HG03139 (cell line): ENCODE results near the gene PITX2.

Experiments used
- ATAC-seq: cut with Tn5 transposase; IDR thresholded peaks from one replicate; pipeline ENCODE4 v1.9.1; 2021; ENCODE audit not compliant: unreplicated experiment

PITX2 gene

DNA sequence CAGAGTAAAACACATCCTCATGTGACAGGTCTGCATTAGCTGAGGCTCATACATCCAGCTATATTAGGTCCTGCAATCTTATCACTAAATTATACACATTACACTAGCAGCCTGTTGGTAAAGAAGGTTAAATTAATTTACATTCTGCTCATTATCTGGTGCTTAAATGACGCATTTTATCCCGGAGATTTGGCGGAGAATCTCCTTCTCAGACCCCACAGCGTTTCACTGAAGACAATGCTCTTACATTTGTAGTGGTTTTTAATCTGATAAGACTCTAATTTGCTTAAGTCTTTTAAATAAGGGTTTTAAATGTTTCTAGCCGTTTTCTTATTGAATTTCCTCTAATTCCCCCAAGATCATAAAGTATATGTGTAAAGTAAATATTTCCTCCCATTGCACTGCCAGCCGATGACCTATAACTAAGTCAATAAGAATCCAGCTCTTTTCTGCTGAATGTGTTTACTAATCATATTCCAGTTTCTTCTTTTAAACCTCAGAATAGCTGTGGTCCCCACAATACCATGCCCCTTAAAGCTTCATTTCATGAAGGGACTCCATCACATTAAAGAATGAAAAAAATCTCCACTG lies 2.1 kb upstream of the PITX2 start:
- no peak for ATAC-seq

DNA sequence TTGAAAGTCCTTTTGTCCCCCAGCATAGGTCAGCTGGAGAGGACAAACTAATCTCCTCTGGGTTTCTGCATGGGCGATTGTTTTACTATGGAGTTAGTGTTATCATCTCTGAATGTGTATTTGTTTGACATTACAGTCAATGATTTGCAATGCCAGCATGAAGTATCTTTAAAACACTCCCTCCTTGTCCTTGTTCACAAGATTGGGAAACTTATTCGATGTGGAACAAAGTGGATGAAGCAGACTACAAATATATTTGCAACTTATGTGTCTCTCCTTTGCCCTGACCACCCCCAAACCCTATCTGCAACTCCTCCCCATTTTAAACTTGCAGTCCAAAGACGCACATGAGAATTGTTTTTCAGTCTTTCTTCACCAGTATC lies 1.5 kb upstream of the PITX2 start:
- no peak for ATAC-seq

DNA sequence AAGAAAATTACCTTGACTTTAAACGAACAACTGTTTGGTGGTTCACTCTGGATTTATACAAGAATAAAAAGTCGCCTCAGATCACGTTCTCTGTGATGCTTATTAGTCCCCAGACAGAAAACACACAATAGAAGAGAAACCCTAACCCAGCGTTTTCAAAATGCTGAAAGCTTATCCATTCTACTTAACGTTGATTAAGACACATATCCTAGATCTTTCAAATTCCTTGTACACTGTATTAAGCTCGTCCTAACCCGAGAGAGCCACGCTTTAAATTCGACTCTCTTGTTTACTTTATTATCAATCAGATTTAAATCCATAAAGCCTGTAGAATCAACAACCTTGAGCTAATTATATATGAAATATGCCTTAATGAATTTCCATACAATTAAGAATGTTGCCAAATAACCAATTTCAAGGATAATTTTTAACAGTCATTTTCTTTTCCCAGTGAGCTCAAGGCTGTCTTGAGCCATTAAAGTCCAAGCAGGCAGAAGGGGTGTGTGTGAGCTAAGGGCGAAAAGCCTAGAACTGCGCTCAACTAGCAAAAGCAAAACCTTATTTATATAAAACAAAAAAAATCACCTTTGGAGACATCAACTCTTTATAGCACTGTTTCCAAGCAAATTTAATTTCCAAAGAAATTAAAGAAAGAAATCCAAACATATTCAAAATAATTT lies 981 bp upstream of the PITX2 start:
- no peak for ATAC-seq

DNA sequence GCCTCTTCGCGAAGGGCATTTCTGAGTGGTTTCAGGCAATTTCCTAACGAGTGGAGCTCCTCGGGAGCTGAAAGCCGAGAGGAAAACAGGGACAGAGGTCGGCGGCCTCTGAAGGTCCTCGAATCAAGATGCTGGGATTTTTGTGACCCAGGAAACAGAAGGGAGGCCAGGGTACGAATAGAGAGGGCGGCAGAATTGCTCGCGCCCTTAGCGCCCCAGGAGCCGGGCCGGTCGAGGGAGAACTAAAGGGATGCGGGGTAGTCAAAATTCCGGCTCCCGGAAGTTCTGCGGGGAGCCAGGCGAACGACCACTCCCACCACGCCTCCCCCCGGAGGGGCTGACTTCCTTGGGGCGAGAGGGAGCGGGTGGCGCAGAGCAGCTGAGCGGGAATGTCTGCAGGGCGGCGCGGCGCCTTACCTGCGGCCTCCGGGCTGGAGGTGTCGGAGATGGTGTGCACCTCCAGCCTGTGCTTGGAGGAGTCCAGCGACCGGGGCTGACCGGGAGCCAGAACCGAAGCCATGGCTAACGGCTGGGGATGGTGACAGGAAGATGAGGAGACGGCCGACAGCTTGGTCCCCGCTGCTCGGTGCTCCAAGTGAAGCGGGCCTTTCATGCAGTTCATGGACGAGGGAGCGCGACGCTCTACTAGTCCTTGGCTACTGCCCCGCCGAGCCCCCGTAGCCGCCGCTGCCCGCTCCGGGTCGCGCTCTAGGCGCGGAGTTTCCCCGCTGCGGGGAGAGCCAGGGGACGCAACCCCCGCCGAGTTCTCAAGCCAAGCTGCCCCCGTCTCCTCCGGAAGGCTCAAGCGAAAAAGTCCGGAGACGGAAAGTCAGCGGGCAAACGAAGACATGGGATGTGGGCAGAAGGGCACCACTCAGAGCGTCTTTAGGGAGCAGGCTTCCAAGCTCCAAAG lies 782 bp downstream of the PITX2 start:
- ATAC-seq: no peak

DNA sequence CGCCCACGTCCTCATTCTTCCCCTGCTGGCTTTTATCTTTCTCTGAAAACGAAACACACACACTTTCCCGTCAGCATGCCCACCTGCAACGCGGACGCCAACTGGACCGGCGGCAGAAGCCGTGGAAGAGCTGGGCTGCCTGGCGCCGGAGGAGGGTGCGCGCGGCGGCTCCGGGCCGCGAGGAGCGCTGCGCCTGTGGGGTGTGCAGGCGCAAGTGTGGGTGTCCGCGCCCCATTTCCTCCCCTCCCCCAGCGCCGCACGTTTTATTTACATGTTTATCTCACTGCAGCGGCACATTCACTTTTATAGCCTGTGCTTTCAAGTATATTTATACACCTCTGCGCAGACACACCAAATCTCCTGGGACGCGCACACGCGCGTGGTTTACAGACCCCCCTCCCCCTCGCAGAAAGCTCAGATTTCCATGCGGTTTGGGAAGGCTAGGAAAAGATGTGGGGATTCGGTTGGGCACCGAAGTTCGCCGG lies 1.5 kb downstream of the PITX2 start:
- no peak for ATAC-seq

DNA sequence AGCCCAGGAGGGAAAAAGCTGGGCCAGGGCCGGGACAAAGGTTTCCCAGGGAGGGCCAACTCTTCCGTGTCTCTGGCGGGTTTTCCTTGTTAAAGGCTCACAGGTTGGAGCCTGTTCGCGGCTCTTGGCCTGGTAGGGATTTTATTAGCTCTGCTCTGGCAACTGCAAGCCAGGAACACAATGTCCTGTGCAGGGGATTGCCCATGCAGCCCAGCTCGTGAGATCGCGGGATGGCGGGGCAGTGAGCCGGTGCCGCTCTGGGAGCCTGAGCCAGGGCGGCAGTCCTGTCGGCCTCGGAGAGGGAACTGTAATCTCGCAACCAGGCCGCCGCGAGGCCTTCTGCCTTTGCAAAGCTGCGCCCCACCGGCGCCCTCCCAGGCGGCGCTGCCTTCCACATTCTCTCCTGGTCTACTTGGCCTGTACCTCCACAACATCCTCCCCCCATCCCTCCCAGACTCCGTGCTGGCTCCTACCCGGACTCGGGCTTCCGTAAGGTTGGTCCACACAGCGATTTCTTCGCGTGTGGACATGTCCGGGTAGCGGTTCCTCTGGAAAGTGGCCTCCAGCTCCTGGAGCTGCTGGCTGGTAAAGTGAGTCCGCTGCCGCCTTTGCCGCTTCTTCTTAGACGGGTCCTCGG lies 2.1 kb downstream of the PITX2 start:
- no peak for ATAC-seq

DNA sequence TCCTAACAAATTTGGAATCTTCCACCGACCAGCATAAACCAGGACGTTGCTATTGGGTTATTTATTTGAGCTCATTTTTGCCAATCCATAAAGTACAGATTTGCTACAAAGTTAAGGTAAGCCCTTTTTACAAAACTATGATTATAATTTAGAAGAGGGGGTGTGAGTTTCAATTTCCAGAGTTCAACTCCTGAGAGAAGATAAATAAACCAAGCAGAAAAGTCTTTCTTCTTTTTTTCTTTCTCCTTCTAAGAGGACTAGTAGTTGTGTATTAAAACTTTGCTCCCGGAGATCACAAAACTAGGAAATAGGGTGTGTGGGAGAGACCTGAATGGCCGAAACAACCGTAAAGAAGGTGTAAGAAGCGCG lies 2.6 kb downstream of the PITX2 start:
- no peak for ATAC-seq

DNA sequence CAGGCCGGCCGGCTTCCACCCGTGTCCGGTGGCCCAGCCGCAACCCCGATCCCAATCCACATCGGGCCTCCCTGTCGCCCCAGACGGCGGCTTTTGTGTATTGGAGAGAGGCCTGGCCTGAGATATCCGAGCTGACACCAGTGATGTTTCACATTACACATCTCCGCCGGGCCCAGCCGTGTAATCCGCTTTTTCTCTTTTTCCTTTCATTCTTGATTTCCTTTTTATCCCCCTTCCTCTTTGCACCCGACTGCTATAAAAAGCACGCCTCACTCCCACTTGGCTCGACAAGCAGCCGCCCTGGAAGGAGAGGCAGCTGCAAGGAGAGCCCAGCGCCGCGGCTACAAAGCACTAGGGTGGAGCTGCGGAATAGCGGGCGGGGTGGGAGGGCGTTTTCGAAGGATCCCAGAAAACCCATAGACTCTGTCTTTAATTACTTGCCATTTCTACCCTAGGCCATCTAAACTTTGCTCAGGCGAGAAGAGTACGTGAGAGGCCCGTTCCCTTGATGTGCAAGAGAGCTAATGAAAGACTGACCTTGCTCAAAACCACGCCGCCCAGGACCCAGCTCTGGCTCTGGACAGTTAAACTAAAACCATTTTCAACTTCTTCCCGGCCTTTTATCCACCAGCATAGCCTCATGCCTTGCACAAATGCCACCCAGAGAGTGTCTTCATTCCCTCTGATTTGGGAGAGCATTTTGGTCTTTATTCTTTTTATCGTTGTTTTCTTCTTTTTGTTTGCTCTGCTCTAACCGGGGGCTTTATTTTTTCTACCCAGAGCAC lies 3.2 kb downstream of the PITX2 start:
- ATAC-seq: no peak

DNA sequence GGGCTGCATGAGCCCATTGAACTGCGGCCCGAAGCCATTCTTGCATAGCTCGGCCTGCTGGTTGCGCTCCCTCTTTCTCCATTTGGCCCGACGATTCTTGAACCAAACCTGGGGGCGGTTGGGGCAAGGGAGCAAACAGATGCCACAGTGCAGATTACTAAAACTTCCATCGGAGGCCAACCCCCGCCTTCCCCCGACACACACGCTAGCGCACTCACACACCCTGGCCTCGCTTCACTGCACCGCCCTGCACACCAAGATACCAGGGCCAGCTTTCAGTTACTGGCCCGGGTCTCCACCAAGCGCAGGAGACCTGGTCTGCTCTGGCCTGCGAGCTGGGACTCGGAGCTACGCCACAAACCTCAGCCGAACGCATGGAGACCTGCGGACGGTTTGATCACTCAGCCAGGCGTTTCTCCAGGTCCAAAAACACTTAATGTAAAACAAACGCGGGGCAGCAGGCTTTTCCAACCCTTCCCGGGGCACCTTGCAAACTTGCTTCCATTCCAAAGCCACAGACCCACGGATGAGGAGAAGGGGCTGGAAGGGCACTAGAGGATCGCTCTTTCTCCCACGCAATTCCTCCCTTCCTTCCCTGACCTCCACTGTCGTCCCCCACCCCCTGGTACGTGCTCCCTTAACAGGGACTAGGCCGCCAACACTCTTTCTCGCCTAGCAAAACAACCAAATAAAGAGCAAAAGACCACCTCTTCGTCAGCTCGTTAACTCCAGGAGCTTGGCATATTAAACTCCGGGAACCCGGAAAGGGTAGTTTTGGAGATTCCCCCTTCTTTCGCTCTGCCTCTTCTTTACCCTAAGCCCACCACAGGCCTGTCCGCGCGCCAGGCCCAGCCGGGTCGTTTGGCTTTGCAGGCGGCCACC lies 4.1 kb downstream of the PITX2 start:
- no peak for ATAC-seq

DNA sequence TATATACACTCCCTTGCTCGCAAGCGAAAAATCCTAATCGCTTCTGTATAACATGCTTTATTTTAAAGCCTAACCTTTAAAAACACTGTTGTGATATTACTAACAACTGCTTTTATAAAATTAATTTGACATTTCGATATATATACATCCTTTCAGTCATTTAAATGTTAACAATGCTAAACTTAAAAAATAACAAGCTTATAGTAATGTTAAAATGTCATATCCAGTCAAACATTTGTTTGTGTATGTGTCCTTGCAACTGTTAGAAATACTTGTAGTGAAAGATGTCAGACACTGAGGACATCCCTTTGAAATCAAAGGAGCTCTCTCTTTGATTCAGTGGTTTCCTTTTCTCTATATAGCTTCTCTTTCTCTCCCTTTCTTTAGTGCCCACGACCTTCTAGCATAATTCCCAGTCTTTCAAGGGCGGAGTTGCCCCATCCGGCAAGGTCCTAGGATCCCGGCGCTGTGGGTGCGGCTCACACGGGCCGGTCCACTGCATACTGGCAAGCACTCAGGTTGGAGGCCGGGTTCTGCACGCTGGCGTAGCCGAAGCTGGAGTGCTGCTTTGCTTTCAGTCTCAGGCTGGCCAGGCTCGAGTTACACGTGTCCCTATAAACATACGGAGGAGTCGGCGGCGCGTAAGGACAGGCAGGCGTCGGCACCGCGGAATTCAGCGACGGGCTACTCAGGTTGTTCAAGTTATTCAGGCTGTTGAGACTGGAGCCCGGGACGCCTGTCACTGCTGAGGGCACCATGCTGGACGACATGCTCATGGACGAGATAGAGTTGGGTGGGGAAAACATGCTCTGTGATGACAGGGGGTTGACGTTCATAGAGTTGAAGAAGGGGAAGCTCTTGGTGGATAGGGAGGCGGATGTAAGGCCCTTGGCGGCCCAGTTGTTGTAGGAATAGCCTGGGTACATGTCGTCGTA lies 5.0 kb downstream of the PITX2 start:
- ATAC-seq: no peak

DNA sequence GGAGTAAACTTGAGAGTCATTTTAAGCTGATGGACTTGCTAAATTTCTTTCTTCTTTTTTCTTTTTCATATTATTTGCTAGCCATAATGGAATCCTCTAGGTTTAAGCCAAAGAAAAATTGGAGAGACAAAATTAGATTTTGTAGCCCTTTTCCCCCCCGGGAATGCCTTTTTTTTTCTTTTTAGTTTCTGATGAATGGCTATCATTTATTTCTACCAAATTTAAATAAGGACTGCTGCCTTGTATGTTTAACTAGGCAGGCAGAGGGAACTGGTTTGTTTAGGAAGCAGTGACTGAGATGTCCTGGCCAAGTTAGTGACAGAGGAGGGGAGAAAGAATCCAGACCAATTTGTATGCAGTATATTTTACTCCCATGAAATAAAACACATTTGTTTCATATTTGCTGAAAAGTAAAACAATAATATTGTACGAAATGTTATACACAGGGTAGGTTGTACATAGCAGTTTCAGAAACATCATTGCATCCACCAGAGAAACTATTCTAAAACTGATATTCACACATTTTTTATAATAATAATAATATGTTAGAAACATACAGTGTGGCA lies 5.7 kb downstream of the PITX2 start:
- no peak for ATAC-seq

DNA sequence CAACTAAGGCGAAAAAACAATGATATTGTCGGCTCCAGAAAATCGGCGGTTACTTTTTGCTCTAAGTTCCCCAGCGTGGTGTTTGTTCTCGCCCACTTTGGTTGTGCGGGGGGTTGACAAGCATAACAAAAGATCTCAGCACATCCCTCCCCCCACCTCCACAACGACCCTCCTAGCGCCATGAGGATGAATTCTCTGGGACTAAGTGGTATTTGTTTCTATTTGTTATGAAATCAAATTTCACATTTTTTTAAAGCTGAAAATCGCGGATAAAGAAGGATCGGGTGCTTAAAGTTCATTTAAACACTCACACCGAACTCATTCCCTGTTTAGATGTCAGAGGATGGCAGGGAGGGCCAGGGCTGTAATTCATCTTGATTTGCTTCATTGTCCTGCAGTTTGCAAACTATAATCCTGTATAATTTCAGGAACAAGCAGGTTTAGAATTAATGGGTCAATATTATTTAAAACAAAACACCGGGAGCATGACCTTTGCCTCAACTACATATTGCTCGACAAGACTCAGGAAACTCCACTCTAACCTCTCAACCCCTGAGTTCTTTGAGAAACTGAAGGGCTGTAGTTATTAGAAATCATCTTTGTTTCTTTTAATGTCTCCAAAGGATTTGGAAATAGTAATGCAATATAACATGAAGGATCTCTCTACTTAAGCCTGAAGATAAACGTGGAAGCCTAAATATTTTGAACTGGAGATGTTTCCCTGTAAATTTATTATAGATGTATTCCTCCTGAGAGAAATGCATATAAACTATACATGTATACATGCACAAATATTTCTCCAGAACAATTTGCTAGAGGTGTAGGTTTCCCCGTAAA lies 6.4 kb downstream of the PITX2 start:
- ATAC-seq: no peak

DNA sequence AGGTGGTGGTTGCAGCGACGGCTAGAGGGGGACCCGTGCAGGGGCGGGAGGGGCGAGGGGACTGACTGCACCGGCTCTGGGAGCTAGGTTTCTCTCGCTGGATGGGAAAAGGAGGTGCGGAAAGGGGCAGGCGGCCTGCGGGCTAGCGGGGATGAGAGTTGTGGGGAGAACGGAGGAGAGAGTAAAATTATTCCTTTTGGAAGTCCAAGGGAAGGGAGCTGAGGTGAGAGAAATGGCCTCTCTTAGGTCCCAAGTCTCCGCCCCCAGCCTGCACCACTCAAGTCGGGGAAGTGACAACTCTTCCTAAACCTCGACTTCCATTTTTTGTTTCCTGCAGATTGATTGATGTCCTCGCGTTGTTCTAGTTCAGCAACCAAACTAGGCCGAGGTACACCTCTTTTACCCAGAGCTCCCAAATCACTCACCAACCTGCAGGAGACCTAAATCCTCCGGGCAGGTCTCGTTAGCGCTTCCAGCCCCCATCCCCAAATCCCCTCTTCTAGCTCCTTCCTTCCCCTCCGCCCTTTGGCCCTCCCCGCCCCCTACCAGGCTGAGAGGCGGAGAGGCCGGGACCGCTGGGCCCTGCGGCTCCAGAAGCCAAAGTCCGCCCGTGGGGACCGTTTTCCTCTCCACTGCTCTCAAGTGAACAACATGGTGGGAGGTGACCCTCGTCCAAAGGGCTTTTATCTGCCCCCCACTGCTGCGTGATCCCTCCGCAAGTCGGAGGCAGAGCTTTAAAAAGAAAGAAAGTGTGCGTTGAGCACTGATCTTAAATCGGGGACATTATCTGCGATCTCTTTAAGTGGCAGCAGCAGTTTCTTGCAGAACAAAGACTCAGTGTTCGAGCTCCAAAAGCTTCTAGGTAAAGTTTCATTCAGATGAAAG lies 7.3 kb downstream of the PITX2 start:
- ATAC-seq: no peak

DNA sequence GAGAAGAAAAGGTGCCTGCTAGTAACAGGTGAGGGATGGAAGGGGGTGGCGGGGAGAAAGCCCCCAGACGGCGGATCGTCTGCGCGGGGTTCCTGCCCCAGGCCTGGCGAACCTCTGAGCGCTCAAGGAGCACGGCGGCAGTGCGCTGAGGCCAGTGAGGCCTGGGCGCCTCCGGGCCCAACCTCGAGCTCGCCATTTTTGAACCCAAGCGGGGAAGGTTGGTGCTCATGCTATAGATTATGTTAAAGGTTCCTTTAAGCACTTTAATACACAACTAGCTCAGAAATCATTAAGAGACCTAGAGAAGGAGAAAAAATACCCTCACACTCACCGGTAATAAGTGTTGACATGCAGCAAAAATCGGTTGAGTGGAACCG lies 7.9 kb downstream of the PITX2 start:
- ATAC-seq: no peak

DNA sequence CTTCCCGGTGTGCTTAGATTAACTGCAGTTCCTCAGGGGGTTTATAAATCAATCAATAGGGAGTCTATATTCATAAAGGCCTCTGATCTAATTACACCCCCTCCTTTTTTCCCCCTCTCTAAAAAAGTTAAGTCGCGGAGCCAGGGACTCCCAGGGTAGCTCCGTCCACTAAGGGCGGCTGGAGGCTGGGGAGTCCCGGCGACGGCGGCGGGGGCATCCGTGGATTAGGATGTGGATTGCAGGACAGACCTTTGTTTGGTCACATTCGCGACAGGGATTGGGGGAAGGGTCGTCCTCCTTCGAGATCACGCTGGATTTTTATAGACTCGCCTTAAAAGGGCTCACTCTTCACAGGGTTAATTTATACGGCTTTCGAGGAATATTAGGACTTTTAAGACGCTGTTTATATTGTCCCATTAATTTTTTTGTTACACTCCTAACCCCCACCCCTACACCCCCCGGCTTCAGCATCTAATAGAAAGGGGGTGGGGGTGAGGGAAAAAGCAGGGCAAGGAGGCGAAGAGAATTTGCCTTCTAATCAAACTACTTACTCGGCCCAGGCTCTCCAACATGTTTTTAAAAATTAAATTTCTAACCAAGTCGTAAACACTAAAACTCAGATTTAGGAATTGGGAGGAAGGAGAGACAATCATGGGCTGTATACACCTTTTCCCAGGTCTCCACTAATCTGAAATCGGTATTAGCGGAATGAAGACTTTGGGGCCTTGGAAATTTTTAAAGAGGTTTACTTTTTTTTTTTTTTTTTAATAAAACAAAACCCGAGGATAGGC lies 8.5 kb downstream of the PITX2 start:
- no peak for ATAC-seq

DNA sequence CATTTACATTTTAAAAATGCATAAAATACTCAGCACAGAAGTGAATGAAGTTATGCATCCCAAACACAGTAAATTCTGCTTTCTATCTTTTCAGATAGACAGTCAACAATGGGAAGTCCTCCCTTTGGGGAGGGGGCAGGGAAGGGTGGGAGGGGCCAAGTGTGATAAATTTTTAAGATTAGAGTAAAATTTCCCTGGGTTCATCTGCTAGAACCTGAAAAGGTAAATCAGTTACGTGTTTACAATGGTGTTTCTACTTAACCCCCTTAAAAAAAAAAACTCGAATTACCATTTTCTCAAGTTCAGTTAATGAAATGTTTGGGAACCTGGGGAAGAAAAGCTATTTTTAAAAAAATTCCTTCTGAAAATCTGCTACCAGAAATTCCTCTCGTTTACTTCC lies 9.1 kb downstream of the PITX2 start:
- no peak for ATAC-seq
